ENCODE measurements around the gene CLN5.

The CLN5 gene

GRCh38 chr13:77047649-77048343 is 55.9 kb downstream of the CLN5 start:
- no peak overlapping the region for H3K4me3 ChIP-seq (ENCODE audit: low read depth, low read length)
- DNase-seq = no peak
- H3K9me3 ChIP-seq (ENCODE audit: severe bottlenecking) = no peaks in the 10 kb centered on the region
- no peaks in the 10 kb centered on the region for H3K36me3 ChIP-seq
- no peak overlapping the region for H3K27ac ChIP-seq
- no peaks in the 10 kb centered on the region for H3K27me3 ChIP-seq (ENCODE audit: insufficient read depth, low read depth, severe bottlenecking)
- TF ChIP-seq CTCF (IDR thresholded peaks at IDR 0.05; ENCODE audit: low read depth, low read length) = no peak

- Histone ChIP-seq H3K36me3 (no peaks in the 10 kb centered on the region), H3K27me3 (ENCODE audit: insufficient read depth, low read depth, severe bottlenecking) (no peaks in the 10 kb centered on the region), H3K4me3 (ENCODE audit: low read depth, low read length) (no peak overlapping the region), H3K9me3 (ENCODE audit: severe bottlenecking) (no peaks in the 10 kb centered on the region), H3K27ac (no peak overlapping the region)
- TF ChIP-seq CTCF (IDR thresholded peaks at IDR 0.05; ENCODE audit: low read depth, low read length) = no peak
- no peak for DNase-seq
These were observed 56.8 kb downstream of the CLN5 start for GRCh38 chr13:77048681-77049080.

- H3K27me3 ChIP-seq (ENCODE audit: insufficient read depth, low read depth, severe bottlenecking) = no peaks in the 10 kb centered on the region
- H3K36me3 ChIP-seq = no peaks in the 10 kb centered on the region; the same call in 1 of the 2 replicates
- DNase-seq = no peak
- H3K4me3 ChIP-seq (ENCODE audit: low read depth, low read length) = no peak overlapping the region
- no peaks in the 10 kb centered on the region for H3K9me3 ChIP-seq (ENCODE audit: severe bottlenecking)
- H3K27ac ChIP-seq = no peak overlapping the region
- TF ChIP-seq CTCF (IDR thresholded peaks at IDR 0.05; ENCODE audit: low read depth, low read length) = no peak
These were observed 61.3 kb downstream of the CLN5 start for GRCh38 chr13:77053192-77053591.
